Measurements from ENCODE around the gene SPINK5.

The SPINK5 gene

DNA sequence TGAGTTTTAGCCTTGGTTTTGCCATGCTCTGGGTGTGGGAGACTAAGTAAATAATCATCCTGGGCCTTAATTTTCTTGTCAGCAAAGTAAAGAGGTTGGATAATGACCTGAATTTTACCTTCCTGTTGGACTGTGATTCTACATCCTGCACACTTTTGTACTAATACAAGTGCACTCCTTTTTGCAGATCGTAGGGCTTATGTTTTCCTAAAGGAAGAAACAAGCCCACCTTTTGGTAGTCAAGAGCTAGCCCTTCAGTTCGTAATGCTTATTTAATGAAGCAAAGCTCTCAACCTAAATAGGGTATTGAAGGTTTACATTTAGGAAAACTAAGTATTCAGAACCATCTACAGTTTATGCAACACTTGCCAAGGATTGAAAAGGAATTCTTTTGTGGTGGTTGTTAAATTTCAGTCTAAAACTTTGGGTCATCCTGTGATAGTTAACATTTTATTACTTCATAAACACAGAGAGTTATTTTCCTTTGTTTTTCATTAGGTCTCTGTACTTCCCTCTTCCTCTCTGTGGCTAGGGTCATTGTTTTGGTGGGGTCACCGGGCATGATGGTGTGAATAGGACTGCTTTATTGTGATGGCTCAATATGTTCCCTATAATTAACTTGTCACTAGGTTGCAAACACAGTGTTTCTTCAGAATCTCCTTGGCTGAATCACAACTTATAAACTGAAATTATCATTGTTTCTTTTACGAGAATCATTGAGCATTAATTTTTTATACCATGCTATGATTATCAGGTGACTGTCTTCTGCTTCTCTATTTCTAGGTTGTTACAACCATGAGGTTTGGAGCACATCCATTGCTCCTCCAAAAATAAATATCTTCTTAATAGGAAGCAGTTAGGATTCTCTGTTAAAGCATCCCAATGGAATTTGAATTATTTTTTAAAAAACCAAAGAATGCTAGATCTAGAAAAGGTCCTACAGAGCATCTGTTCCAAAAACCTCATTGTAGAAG, 28.5 kb downstream of the SPINK5 start:
- no peak for DNase-seq

DNA sequence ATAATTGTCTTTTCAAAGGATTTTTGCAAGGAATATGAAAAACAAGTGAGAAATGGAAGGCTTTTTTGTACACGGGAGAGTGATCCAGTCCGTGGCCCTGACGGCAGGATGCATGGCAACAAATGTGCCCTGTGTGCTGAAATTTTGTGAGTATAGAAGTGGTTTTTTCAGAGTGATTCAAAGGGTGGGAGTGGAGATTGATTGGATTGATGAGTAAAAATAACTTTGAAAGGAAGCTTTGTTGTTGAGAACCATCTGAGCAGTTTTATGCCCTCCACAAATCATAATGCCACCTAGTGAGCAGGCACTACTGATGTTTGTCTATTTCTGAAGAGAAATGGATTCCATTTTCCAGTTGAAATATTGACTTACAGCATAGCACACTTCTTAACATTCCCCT, 30.6 kb downstream of the SPINK5 start:
- no peak for DNase-seq

DNA sequence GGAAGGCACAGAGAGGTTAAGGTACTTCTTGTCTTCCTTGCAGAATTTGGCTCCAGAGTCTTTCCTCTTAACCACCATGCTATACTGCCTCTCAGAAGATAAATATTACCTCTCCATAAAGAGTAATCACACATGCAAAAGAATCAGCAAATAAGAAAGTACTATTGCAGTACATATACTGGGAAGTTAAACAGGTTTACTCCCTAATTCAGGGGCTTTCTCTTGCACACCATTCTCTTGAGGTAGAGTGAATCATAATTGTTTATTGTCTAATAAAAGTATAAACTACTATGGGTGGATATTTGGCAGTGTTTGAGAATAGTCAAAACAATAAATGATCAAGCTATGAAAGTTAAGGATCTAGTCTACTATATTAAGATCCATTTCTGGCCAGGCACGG, 40.4 kb downstream of the SPINK5 start:
- no peak for DNase-seq

DNA sequence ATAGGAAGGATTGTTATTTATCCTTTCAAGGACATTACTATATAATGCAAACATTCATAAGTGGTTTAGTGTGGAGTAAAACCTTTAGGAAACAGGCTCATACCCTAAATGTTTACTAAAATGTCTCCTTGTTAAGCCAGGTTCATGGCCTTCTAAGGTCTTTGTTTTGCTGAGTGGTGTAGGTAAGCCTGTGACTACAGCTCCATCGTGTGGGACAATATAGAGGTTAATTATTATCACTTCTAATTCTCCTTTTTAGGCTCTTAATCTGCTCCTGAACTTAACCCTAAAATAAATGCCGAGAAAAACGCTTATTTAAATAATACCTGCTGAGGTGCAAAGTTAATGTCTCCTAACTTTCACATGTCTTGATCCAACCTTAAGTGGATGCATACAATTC, 43.8 kb downstream of the SPINK5 start:
- DNase-seq: no peak

DNA sequence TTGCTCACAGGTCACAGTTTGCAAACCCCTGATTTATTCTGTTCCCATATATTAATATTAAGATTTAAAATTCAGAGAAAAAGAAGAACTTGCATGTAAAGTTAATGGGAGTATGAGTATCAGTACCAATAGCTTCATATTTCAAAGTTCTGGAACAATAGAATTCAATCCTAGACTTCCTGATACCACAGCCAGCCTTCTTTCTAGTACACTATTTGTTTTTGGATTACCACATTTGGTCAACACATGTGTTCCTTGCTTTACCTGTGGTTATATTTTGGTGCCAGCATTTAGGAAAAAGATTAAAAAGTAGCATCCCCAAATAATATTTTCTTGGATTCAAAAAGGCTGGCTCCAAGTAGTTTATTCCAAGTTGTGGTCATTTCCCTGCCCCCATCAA, 49.5 kb downstream of the SPINK5 start:
- DNase-seq: no peak

DNA sequence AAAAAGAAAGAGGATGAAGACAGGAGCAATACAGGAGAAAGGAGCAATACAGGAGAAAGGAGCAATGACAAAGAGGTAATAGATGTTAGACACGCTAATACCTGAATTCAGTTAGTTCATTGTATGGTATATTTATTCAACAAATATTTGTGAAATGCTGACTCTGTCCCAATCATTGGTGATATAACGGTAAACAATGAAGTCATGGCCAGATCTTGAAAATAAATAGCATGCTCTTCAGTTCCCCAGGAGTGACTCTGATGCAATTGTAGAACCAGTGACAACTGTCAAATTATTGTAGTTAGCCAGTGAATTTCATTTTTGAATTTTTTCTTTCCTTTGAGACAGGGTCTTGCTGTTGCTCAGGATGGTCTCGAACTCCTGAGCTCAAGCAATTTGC, 56.5 kb downstream of the SPINK5 start:
- DNase-seq: no peak

DNA sequence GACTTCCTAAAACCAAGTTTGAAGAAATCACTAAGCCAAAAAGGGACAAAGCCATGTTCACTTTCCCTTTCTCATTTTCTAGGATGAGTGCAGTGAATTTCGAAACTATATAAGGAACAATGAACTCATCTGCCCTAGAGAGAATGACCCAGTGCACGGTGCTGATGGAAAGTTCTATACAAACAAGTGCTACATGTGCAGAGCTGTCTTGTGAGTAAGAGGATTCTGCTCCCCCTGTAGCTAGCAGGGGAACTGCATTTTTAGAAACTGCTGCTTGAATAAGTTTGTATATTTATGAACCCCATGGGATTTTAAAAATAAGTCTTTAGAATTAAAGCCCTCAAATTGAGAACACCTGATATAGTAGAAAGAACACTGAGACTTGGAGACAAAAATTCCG, 61.9 kb downstream of the SPINK5 start:
- DNase-seq: no peak

DNA sequence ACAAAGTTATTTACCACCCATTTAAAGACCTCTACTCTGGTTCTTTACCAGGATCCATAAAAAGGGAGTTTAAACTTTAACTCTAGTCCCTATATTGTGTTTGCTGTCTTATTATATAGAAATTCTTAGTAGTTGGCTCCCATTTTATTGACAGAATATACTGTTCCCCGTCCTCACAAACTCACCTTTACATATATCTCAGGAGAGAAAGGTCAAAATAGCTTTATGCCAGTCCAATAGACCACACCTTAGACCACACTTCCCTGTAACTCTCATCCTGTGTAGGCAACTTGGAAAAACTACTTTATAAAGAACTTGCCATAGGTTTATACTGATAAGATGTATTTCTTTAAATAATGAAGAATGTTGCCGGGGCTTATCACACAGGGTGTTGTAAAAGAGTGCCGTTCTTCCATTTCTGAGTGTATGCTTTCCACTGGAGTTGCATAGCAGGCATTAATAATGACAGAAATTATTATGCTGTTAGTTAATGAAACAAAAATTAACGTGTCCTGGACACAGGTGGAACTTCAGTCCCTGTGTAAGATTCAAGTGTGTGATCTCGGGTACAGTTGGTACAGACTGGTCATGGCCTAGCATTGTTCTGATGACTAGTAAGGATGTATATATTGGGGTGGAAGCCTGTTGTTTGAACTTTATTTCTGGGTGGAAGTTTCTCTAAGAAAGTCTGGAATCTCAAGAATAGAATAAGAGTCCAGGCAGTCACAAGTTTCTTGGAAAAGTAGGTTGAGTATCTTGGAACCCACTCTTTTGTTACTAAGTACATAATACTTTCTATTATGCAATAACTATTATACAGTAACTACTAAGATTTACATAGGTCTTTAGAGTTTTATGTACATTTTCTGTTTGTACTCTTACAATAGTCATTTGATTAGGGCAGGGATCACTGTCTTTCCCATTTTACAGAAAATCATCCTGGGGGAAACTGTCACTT, 71.6 kb downstream of the SPINK5 start:
- DNase-seq: no peak

DNA sequence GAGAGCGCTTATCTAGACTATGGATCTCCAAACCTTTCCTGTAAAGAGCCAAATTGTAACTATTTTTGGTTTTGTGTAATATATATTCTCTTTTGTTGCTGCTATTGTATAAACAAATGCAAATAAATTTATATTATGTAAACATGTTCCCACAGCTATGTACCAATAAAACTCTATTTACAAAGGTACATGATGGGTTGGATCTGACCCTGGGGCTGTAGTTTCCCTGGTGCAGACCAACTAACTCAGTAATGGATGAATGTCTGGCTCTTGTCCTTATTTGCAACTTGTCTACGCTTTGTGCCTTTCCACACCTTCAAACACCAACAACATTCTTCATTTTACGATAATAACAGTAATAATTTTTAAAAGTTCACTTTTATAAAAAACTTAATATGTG, 77.1 kb downstream of the SPINK5 start:
- no peak for DNase-seq

DNA sequence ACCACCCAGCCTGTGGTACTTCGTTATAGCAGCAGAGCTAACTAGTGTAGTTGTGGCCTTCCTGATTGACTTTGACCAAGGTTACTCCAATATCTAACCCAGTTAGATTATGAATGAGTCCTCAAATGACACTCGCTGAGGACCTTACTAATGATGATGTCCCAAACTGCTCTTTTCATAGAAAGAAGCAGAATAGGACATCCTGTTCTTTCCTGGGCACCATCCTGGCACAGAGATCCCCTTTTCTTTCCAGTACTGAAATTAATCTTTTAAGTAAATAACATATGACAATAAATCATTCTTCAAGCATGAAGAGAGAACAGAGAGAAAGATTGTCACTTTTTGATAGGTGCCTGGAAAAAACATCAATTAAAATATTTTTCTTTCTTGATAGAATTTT, 77.9 kb downstream of the SPINK5 start:
- DNase-seq: no peak

DNA sequence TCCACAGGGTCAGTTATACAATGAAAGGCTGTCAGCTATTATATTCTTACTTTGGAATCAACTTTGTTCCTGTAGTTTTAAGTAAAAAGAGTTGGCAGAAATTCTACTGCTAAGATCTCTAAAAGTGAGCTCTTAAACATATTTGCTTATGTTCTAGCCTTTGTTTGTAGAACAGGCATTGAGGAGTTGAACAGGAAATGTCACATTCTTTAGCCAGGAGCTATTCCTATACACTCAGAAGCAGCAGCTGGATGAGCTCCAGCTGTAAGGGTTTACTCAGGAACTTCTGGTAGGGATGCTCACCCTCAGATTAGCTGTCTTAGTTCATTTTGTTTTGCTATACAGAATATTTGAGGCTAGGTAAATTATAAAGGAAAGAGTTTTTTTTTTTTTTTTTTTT, 82.1 kb downstream of the SPINK5 start:
- no peak for DNase-seq

DNA sequence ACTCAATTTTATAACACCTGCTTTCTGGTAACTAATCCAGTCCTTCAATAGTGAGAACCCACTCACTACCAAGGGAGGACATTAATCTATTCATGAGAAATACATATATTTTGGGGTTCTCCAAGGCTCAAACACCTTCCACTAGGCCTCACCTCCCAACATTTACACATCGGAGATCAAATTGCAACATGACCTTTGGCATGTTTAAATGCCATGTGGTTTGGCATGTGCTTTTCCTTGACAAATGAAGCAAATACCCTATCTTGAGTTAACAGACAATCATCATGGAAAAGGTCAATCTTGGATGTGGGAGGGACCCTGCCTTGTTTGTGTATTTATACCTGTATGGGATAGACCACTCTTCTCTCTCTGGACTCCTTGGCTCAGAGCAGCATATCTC, 82.7 kb downstream of the SPINK5 start:
- no peak for DNase-seq

DNA sequence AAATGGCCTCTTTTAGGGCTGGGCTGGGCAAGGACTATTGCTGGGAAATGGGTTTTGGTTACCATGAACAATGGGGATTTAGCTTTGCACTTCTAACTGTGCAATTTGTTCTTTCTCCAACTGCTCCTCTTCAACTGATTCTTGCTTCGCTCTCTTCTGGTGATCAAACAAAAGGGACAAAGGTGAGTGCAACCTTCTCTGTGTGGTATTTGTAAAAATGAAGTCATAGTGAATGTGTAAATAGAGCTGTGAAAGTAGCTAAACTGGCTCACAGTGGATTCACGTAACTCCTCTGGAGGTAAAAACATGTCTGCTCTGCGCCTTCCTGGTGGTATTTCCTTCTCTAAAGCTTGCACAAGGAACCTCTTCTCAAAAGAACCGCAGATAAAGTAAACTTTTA, 83.6 kb downstream of the SPINK5 start:
- no peak for DNase-seq

DNA sequence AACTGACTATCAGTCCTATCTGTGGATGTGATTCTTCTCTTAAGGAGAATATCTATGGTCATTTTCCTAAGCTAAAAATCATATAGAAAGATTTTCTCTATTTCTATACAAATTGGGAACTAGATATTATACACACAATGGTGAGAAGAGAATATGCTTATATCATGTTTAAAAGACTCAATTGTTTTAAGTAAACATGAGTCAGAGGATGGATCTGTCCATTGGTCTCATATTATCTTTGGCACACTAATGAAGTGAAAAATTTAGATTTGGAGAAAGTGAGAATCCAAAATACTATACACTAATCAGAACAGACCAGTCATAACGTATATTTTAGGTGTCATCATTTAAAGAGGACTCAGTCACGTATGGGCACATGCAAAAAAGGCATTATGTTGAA, 88.1 kb downstream of the SPINK5 start:
- no peak for DNase-seq

DNA sequence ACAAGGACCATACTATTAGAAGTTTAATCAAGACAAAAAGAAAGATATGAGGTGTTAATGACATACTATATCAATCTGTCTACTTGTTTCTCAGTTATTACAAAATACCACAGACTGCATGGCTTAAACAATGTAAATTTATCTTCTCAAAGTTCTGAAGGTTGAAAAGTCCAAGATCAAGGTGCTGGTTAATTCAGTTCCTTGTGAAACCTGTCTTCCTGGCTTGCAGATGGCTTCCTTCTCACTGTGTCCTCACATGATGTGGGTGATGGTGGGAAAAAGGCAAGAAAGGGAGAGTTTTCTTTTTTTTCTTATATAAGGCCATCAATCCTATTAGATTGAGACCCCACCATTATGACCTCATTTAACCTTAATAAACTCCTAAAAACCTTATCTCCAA, 89.0 kb downstream of the SPINK5 start:
- DNase-seq: no peak

DNA sequence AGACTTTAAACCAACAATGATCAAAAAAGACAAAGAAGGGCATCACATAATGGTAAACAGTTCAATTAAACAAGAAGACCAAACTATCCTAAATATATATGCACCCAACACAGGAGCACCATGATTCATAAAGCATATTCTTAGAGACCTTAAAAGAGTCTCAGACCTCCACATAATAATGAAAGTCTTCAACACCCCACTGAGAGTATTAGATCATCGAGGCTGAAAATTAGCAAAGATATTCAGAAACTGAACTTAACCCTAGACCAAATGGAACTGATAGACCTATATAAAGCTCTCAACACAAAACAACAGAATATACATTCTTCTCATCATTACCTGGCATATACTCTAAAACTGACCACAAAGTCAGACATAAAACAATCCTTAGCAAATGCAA, 92.8 kb downstream of the SPINK5 start:
- no peak for DNase-seq

DNA sequence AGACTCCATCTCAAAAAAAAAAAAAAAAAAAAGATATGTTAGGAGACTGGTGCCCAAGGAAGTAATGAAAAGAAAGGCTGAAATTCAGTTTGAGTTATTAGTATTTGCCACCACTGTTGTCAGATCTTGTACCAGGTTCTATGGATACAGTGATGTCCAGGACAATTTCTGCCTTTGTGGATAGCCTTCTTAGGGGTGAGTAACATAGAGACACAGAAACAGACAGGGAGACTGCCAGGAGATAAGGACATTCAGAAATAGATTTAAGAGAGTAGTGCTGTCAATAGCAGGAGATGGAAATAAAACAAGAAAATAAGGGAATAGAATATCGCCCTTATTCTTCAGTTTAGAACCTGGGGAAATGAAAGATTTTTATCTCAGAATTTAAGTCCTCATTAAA, 98.3 kb downstream of the SPINK5 start:
- no peak for DNase-seq

DNA sequence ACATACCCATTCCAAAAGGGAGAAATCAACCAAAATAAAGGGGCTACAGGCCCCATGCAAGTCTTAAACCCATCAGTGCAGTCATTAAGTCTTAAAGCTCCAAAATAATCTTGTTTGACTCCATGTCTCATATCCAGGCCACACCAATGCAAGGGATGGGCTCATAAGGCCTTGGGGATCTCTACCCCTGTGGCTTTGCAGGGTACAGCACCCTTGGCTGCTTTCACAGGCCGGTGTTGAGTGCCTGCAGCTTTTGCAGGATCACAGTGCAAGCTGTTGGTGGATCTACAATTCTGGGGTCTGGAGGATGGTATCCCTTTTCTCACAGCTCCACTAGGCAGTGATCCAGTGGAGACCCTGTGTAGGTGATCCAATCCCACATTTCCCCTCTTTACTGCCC, 99.6 kb downstream of the SPINK5 start:
- no peak for DNase-seq

DNA sequence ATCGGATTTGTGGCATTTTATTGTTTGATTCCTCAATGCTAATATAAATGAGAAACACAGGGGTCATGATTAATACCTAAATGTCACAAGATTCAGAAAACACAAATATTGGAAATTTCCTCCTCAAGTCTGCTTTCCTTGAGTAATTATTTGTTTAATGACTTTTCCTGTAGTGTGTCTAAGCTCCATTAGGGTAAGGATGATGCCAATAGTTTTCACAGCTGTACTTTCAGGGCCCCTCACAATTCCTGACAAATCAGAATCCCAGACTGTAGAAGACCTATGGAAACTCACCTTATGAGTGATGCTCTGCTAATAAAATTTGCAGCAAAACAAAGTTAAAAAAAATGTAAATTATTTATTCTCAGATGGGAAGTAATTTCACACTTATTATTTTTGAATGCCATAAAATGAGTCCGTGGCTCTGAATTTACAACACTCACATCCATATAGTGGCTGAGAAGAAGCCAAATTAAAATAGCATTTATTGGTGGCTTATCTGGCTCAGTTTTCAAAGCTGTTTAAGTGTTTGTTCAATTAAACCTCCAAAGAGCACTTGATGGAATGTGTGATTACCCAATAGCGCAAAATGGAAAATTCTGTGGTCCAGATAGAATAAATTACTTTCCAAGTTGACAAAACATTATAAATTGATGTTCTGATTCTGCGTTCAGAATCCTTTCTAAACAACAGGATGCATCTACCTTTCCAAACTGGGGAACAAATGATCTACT, 102.9 kb downstream of the SPINK5 start:
- no peak for DNase-seq

DNA sequence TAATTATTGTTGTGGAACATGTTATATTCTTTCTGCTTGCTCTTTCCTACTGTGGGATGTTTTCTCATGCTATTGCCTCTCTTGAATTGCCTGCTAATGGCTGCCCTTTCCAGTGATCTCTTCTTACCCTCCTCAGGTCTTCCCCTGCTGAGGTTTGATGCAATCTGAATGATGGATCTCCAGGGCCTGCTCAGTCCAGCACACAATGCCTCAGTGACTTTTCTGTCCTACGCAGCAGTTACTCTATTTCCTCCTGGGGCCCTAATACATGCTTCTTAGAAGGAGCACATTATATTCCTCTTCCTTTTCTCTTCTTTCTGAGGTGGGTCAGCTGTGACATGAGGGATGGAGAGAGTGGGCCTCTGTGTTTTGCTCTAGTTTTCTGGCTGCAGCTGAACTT, 104.5 kb downstream of the SPINK5 start, which contains the start of gene SPINK14:
Gene SPINK14 (plus strand): TSS at position 301 of the 400 bp plus-strand sequence. CDS start 1,187 bp downstream, outside the sequence.
- no peak for DNase-seq

DNA sequence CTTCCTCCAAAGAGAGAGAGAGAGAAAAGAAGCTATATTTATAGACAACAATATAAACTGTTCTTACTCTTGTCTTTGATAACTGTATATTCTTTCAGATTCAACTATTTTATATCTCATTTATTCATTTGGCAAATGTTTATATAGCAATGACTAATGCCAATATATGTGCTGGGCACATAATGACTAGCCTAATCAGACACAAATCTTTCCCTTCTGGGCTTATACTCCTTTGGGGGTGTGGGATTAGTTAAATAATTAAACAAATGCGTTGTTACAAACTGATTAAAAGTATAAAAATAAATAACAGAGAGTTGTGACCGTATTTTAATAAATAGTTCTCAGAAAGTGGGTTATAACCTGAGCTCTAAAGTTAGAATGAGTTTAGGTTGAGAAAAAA, 108.6 kb downstream of the SPINK5 start:
- no peak for DNase-seq

DNA sequence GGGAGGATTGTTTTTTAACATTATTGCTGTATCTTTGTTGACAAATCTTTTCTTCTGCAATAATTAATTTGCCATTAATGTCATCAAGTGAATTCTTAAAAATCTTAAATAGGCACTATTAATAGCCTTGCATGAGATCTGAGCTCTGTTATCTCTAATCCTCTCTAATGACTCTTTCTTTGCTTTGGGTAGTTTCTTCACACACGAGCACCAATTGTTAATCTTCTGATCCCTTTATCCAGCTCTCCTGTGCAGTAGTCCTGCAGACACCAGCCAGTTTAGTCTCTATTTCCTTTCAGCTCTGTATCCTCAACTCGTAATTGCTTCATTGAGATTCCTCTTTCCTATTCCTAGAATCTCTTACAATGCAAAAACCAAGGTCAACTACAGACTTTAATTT, 112.7 kb downstream of the SPINK5 start:
- DNase-seq: no peak

DNA sequence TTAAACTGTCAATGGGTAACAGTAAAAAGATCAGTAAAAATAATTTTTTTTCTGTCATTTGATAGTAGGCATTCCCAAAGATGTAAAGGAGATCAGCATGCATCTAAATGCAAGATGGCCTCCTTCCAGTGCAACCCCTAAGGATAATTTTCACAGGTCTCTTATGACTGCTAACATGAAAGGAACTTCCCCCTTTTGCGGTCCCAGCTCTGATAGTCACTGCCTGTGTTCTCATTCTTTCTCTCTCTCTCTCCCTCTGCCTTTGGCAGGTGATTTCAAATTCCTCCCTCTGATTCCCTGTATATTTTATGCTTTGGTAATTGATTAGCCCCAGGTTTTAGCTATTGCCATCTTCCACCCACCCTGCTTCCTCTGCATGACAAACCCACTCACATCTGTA, 113.4 kb downstream of the SPINK5 start:
- DNase-seq: no peak

All from cortex of kidney (tissue), 1 donor.